ENCODE measurements around the gene UNC5A.

Gene UNC5A

GRCh38 chr5:176788091-176788490 is 22.3 kb upstream of the UNC5A start:
- no peak overlapping the region for H2AFZ ChIP-seq (ENCODE audit: low read length)
- no peak overlapping the region for H3K18ac ChIP-seq (ENCODE audit: low read length)
- H4K8ac ChIP-seq (ENCODE audit: low read depth, low read length): no peak overlapping the region
- whole genome bisulfite sequencing, 2 donors (ENCODE audit: extremely low coverage in 2 of 2, insufficient read length in 2 of 2, insufficient replicate concordance in 1 of 2): no CpG with 5 or more reads among the region's 7 CpGs
- no peaks in the 10 kb centered on the region for H3K9me3 ChIP-seq (replicated peaks in 1 of 2; ENCODE audit: control insufficient read depth in 2 of 2, insufficient read depth in 1 of 2, low read depth in 1 of 2, low read length in 2 of 2)
- H3K9ac ChIP-seq (ENCODE audit: low read depth, low read length, poor library complexity): no peak overlapping the region
- no peak overlapping the region for H3K4ac ChIP-seq (ENCODE audit: low read length)
- H4K91ac ChIP-seq (ENCODE audit: low read depth, low read length, poor library complexity): no peak overlapping the region
- peaks cover 0 to 81% (median 0%) of the 10 kb centered on the region in 3 experiments for H3K27me3 ChIP-seq (ENCODE audit: control insufficient read depth in 3 of 3, insufficient read depth in 3 of 3, low read depth in 1 of 3, low read length in 3 of 3)
- H3K36me3 ChIP-seq (replicated peaks in 1 of 2; ENCODE audit: control insufficient read depth in 2 of 2, insufficient read depth in 2 of 2, low read length in 2 of 2): no peaks in the 10 kb centered on the region
- H2BK15ac ChIP-seq (ENCODE audit: low read length): no peak overlapping the region
- peaks cover 0 to 22% of the 10 kb centered on the region in 2 donors for H3K4me1 ChIP-seq (ENCODE audit: control insufficient read depth in 2 of 2, insufficient read depth in 1 of 2, low read depth in 1 of 2, low read length in 2 of 2)
- H2BK120ac ChIP-seq (ENCODE audit: low read depth, low read length): no peak overlapping the region
- H3K27ac ChIP-seq (replicated peaks; ENCODE audit: low read length): no peak overlapping the region
- H3K79me1 ChIP-seq (ENCODE audit: low read depth, low read length): no peaks in the 10 kb centered on the region
- DNase-seq (ENCODE audit: low spot score): no peak
- H2BK12ac ChIP-seq (ENCODE audit: low read length): no peak overlapping the region
- H3K4me2 ChIP-seq (ENCODE audit: insufficient read depth, low read length, poor library complexity, severe bottlenecking): no peak overlapping the region
- H3K14ac ChIP-seq (ENCODE audit: low read length): no peak overlapping the region
- no peak overlapping the region for H2AK5ac ChIP-seq (ENCODE audit: low read depth, low read length)
- H2BK5ac ChIP-seq (ENCODE audit: low read length): no peak overlapping the region
- H3K4me3 ChIP-seq (ENCODE audit: low read length in 2 of 2): no peak overlapping the region
- no peak overlapping the region for H3K23ac ChIP-seq (ENCODE audit: low read depth, low read length, poor library complexity)

- Histone ChIP-seq H3K9ac (ENCODE audit: low read depth, low read length, poor library complexity) (peak overlapping the region; percentile 7), H4K8ac (ENCODE audit: low read depth, low read length) (no peak overlapping the region), H3K14ac (ENCODE audit: low read length) (no peak overlapping the region), H2BK5ac (ENCODE audit: low read length) (no peak overlapping the region), H4K91ac (ENCODE audit: low read depth, low read length, poor library complexity) (no peak overlapping the region), H2BK120ac (ENCODE audit: low read depth, low read length) (no peak overlapping the region), H3K9me3 (replicated peaks in 1 of 2; ENCODE audit: control insufficient read depth in 2 of 2, insufficient read depth in 1 of 2, low read depth in 1 of 2, low read length in 2 of 2) (no peaks in the 10 kb centered on the region), H3K79me1 (ENCODE audit: low read depth, low read length) (no peaks in the 10 kb centered on the region), H3K18ac (ENCODE audit: low read length) (peak overlapping the region; percentile 50), H3K36me3 (replicated peaks in 1 of 2; ENCODE audit: control insufficient read depth in 2 of 2, insufficient read depth in 2 of 2, low read length in 2 of 2) (no peaks in the 10 kb centered on the region), H3K27ac (replicated peaks; ENCODE audit: low read length) (no peak overlapping the region), H2AFZ (ENCODE audit: low read length) (no peak overlapping the region), H3K4me1 (ENCODE audit: control insufficient read depth in 2 of 2, insufficient read depth in 1 of 2, low read depth in 1 of 2, low read length in 2 of 2) (peaks cover 0 to 26% of the 10 kb centered on the region in 2 donors), H3K4ac (ENCODE audit: low read length) (no peak overlapping the region), H2BK15ac (ENCODE audit: low read length) (peak overlapping the region; percentile 68), H3K4me3 (ENCODE audit: low read length in 2 of 2) (no peak overlapping the region), H2BK12ac (ENCODE audit: low read length) (no peak overlapping the region), H3K4me2 (ENCODE audit: insufficient read depth, low read length, poor library complexity, severe bottlenecking) (no peak overlapping the region), H3K23ac (ENCODE audit: low read depth, low read length, poor library complexity) (peak overlapping the region; percentile 10), H3K27me3 (ENCODE audit: control insufficient read depth in 3 of 3, insufficient read depth in 3 of 3, low read depth in 1 of 3, low read length in 3 of 3) (peaks cover 0 to 86% (median 0%) of the 10 kb centered on the region in 3 experiments), H2AK5ac (ENCODE audit: low read depth, low read length) (peak overlapping the region; percentile 13)
- no CpG with 5 or more reads among the region's 20 CpGs for WGBS, 2 donors (ENCODE audit: extremely low coverage in 2 of 2, insufficient read length in 2 of 2, insufficient replicate concordance in 1 of 2)
- no peak for DNase-seq (ENCODE audit: low spot score)
These were observed 21.2 kb upstream of the UNC5A start for GRCh38 chr5:176788941-176789872.

- Histone ChIP-seq H3K9me3 (replicated peaks in 1 of 2; ENCODE audit: control insufficient read depth in 2 of 2, insufficient read depth in 1 of 2, low read depth in 1 of 2, low read length in 2 of 2) (no peaks in the 10 kb centered on the region), H3K27me3 (ENCODE audit: control insufficient read depth in 3 of 3, insufficient read depth in 3 of 3, low read depth in 1 of 3, low read length in 3 of 3) (peaks cover 0 to 86% (median 0%) of the 10 kb centered on the region in 3 experiments), H3K18ac (ENCODE audit: low read length) (peak overlapping the region; percentile 50), H2BK15ac (ENCODE audit: low read length) (no peak overlapping the region), H3K4me3 (ENCODE audit: low read length in 2 of 2) (no peak overlapping the region), H2BK12ac (ENCODE audit: low read length) (no peak overlapping the region), H2AK5ac (ENCODE audit: low read depth, low read length) (no peak overlapping the region), H3K4ac (ENCODE audit: low read length) (no peak overlapping the region), H4K91ac (ENCODE audit: low read depth, low read length, poor library complexity) (no peak overlapping the region), H3K27ac (replicated peaks; ENCODE audit: low read length) (no peak overlapping the region), H3K4me1 (ENCODE audit: control insufficient read depth in 2 of 2, insufficient read depth in 1 of 2, low read depth in 1 of 2, low read length in 2 of 2) (peaks cover 0 to 19% of the 10 kb centered on the region in 2 donors), H3K23ac (ENCODE audit: low read depth, low read length, poor library complexity) (no peak overlapping the region), H2BK5ac (ENCODE audit: low read length) (no peak overlapping the region), H3K14ac (ENCODE audit: low read length) (no peak overlapping the region), H3K79me1 (ENCODE audit: low read depth, low read length) (no peaks in the 10 kb centered on the region), H3K36me3 (replicated peaks in 1 of 2; ENCODE audit: control insufficient read depth in 2 of 2, insufficient read depth in 2 of 2, low read length in 2 of 2) (no peaks in the 10 kb centered on the region), H2BK120ac (ENCODE audit: low read depth, low read length) (no peak overlapping the region), H2AFZ (ENCODE audit: low read length) (no peak overlapping the region), H3K4me2 (ENCODE audit: insufficient read depth, low read length, poor library complexity, severe bottlenecking) (no peak overlapping the region), H4K8ac (ENCODE audit: low read depth, low read length) (no peak overlapping the region), H3K9ac (ENCODE audit: low read depth, low read length, poor library complexity) (no peak overlapping the region)
- no CpG with 5 or more reads among the region's 15 CpGs for WGBS, 2 donors (ENCODE audit: extremely low coverage in 2 of 2, insufficient read length in 2 of 2, insufficient replicate concordance in 1 of 2)
- no peak for DNase-seq (ENCODE audit: low spot score)
These were observed 20.3 kb upstream of the UNC5A start for GRCh38 chr5:176789873-176790615.

- Histone ChIP-seq H2BK15ac (ENCODE audit: low read length) (no peak overlapping the region), H3K9ac (ENCODE audit: low read depth, low read length, poor library complexity) (no peak overlapping the region), H3K36me3 (replicated peaks in 1 of 2; ENCODE audit: control insufficient read depth in 2 of 2, insufficient read depth in 2 of 2, low read length in 2 of 2) (no peaks in the 10 kb centered on the region), H2BK5ac (ENCODE audit: low read length) (no peak overlapping the region), H2BK12ac (ENCODE audit: low read length) (no peak overlapping the region), H3K18ac (ENCODE audit: low read length) (no peak overlapping the region), H3K23ac (ENCODE audit: low read depth, low read length, poor library complexity) (no peak overlapping the region), H3K27me3 (ENCODE audit: control insufficient read depth in 3 of 3, insufficient read depth in 3 of 3, low read depth in 1 of 3, low read length in 3 of 3) (peaks cover 0 to 86% (median 0%) of the 10 kb centered on the region in 3 experiments), H2AFZ (ENCODE audit: low read length) (no peak overlapping the region), H3K4me3 (ENCODE audit: low read length in 2 of 2) (no peak overlapping the region), H3K4ac (ENCODE audit: low read length) (no peak overlapping the region), H2BK120ac (ENCODE audit: low read depth, low read length) (no peak overlapping the region), H3K4me2 (ENCODE audit: insufficient read depth, low read length, poor library complexity, severe bottlenecking) (no peak overlapping the region), H4K91ac (ENCODE audit: low read depth, low read length, poor library complexity) (no peak overlapping the region), H3K79me1 (ENCODE audit: low read depth, low read length) (no peaks in the 10 kb centered on the region), H4K8ac (ENCODE audit: low read depth, low read length) (no peak overlapping the region), H3K14ac (ENCODE audit: low read length) (no peak overlapping the region), H3K4me1 (ENCODE audit: control insufficient read depth in 2 of 2, insufficient read depth in 1 of 2, low read depth in 1 of 2, low read length in 2 of 2) (peaks cover 0 to 19% of the 10 kb centered on the region in 2 donors), H2AK5ac (ENCODE audit: low read depth, low read length) (peak overlapping the region; percentile 23), H3K9me3 (replicated peaks in 1 of 2; ENCODE audit: control insufficient read depth in 2 of 2, insufficient read depth in 1 of 2, low read depth in 1 of 2, low read length in 2 of 2) (no peaks in the 10 kb centered on the region), H3K27ac (replicated peaks; ENCODE audit: low read length) (no peak overlapping the region)
- DNase-seq (ENCODE audit: low spot score): no peak
- WGBS, 2 donors (ENCODE audit: extremely low coverage in 2 of 2, insufficient read length in 2 of 2, insufficient replicate concordance in 1 of 2): no CpG with 5 or more reads among the region's 5 CpGs
These were observed 19.4 kb upstream of the UNC5A start for GRCh38 chr5:176790941-176791340.
